Activated T-cell treated with anti-CD3 and anti-CD28 coated beads, Interleukin-2, amount 50 U/mL, for 48 hours (primary cell): ENCODE data around the gene CNGA2.

Source experiments
- DNase-seq, 2 experiments: peaks; one replicate each; pipeline ENCODE4 v3.0.0-alpha.2; 2020

The CNGA2 gene

GRCh38 chrX:151754047-151754429 lies 19.5 kb downstream of the CNGA2 start:
- DNase-seq, result no peak

GRCh38 chrX:151754641-151755215 lies 20.2 kb downstream of the CNGA2 start:
- DNase-seq, result no peak

- DNase-seq, result no peak
Measured at GRCh38 chrX:151759041-151759708, 24.6 kb downstream of the CNGA2 start.

GRCh38 chrX:151762802-151763201 lies 28.3 kb downstream of the CNGA2 start:
- no peak for DNase-seq

- DNase-seq, result no peak
Measured at GRCh38 chrX:151763711-151764110, 29.2 kb downstream of the CNGA2 start.

GRCh38 chrX:151765026-151765425 lies 30.5 kb downstream of the CNGA2 start:
- DNase-seq, result no peak

- DNase-seq, result no peak
Measured at GRCh38 chrX:151771726-151772125, 37.2 kb downstream of the CNGA2 start.

GRCh38 chrX:151773434-151773833 lies 38.9 kb downstream of the CNGA2 start:
- no peak for DNase-seq

- DNase-seq, result no peak
Measured at GRCh38 chrX:151774421-151774820, 39.9 kb downstream of the CNGA2 start.

GRCh38 chrX:151776181-151776731 lies 41.7 kb downstream of the CNGA2 start:
- DNase-seq, result no peak

- DNase-seq, result no peak
Measured at GRCh38 chrX:151776936-151777335, 42.4 kb downstream of the CNGA2 start.

GRCh38 chrX:151779258-151779657 lies 44.7 kb downstream of the CNGA2 start:
- DNase-seq, result no peak

- no peak for DNase-seq
Measured at GRCh38 chrX:151780621-151781020, 46.1 kb downstream of the CNGA2 start.

- DNase-seq, result no peak
Measured at GRCh38 chrX:151789179-151789800, 54.7 kb downstream of the CNGA2 start.

- no peak for DNase-seq
Measured at GRCh38 chrX:151790481-151791160, 56.1 kb downstream of the CNGA2 start.

GRCh38 chrX:151791961-151792360 lies 57.4 kb downstream of the CNGA2 start:
- DNase-seq, result no peak

- no peak for DNase-seq
Measured at GRCh38 chrX:151792505-151792904, 58.0 kb downstream of the CNGA2 start.

GRCh38 chrX:151793886-151794285 lies 59.3 kb downstream of the CNGA2 start:
- no peak for DNase-seq
